Esophagus squamous epithelium (tissue), 5 donors: ENCODE data around the gene CARM1. TPM values are rescaled to one million over a fixed set of nuclear protein-coding genes. Genes with fewer than 3 reads are reported as not detected.

ENCODE experiments used
- DNase-seq: peaks from one replicate; lab custom pipeline; 2025; lab: John Stamatoyannopoulos, UW
- H3K27ac ChIP-seq, 4 donors: fragments of 200-600 bp; sonication (generic); one replicate each; pipeline ENCODE4 v1.5.1; 2016 to 2019; ENCODE audit warnings: mild to moderate bottlenecking in 1 of 4
- H3K27me3 ChIP-seq, 4 donors: fragments of 200-600 bp; sonication (generic); 1 replicate in 3 of 4; 2 replicates in 1 of 4; pipeline versions ENCODE4 v1.5.1 to v1.6.0; 2017 to 2021; ENCODE audit warnings: antibody characterized with exemption in 1 of 4
- H3K36me3 ChIP-seq, 3 donors: fragments of 200-600 bp; sonication (generic); one replicate each; pipeline ENCODE4 v1.5.1; 2016 to 2019
- H3K4me1 ChIP-seq, 3 donors: fragments of 200-600 bp; sonication (generic); one replicate each; pipeline ENCODE4 v1.5.1; 2017 to 2019
- H3K4me3 ChIP-seq, 4 donors: fragments of 200-600 bp; sonication (generic); 1 replicate in 3 of 4; 2 replicates in 1 of 4; pipeline ENCODE4 v1.5.1; 2016 to 2019; ENCODE audit warnings: mild to moderate bottlenecking in 2 of 4, moderate library complexity in 1 of 4
- H3K9me3 ChIP-seq, 3 donors: fragments of 200-600 bp; sonication (generic); one replicate each; pipeline ENCODE4 v1.5.1; 2016 to 2019
- POLR2A ChIP-seq, 4 donors: fragments of 450-650 bp; IDR thresholded peaks; one replicate each; pipeline ENCODE4 v1.6.1; 2017; ENCODE audit warnings: antibody characterized with exemption in 4 of 4, mild to moderate bottlenecking in 4 of 4, moderate library complexity in 3 of 4
- WGBS, 2 donors: methylation state at CpG; one replicate each; pipeline ENCODE4 v1.1.5; 2018; 5-methylcytosine and 5-hydroxymethylcytosine counted together
- intact Hi-C: fragments of 100-400 bp; cut with DNase I; formaldehyde crosslinking; loops from one replicate; pipeline ENCODE4 v1.15.0; 2022
- total RNA-seq, 4 donors: library from RNA; depleted of rRNA; stranded (reverse); fragments of >200 nt; gene quantifications; one replicate each; pipeline ENCODE4 v1.1.0, GENCODE V29; 2016
- TF ChIP-seq, protein P1 (sequence below), 6 experiments: fragments of 450-650 bp in 4 of 6; fragments of 200-600 bp in 2 of 6; sonication (generic) in 2 of 6; IDR thresholded peaks; one replicate each; pipeline ENCODE4 v1.5.1; 2016 to 2019; ENCODE audit warnings: antibody characterized with exemption in 6 of 6, mild to moderate bottlenecking in 4 of 6, moderate library complexity in 4 of 6
- donor health status: DM: yes; HTN: yes; CAD: no.

The CARM1 gene
- total RNA-seq, 4 donors from 2014 or later = 21.4 to 35.4 (median 28.5) TPM

DNA sequence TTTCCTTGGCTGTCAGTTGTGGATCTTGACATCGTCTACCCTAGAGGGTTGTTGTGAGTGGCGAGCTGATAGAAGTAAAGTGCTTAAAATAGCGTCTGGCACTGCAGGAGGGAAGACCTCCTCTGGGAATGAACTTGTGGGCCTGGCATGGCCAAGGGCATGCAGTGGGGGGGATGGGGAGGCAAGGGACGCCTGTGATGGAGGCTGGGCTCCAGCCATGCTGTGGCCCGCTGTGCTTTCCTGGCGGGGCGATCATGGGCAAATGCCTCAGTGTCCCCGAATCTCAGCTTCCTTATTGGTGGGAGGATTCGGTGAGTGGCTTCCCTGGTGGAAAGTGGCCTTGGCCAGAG, 10.7 kb downstream of the CARM1 start:
- H3K9me3 ChIP-seq = no peaks in the 10 kb centered on the region
- no peak for DNase-seq
- TF ChIP-seq, protein P1, sequence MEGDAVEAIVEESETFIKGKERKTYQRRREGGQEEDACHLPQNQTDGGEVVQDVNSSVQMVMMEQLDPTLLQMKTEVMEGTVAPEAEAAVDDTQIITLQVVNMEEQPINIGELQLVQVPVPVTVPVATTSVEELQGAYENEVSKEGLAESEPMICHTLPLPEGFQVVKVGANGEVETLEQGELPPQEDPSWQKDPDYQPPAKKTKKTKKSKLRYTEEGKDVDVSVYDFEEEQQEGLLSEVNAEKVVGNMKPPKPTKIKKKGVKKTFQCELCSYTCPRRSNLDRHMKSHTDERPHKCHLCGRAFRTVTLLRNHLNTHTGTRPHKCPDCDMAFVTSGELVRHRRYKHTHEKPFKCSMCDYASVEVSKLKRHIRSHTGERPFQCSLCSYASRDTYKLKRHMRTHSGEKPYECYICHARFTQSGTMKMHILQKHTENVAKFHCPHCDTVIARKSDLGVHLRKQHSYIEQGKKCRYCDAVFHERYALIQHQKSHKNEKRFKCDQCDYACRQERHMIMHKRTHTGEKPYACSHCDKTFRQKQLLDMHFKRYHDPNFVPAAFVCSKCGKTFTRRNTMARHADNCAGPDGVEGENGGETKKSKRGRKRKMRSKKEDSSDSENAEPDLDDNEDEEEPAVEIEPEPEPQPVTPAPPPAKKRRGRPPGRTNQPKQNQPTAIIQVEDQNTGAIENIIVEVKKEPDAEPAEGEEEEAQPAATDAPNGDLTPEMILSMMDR (IDR thresholded peaks at IDR 0.05) = no peak
- H3K4me3 ChIP-seq = no peak overlapping the region
- WGBS, 2 donors = 85% methylated on average over 5 to 7 of the region's 9 CpGs
- H3K4me1 ChIP-seq = peaks cover 13 to 82% (median 38%) of the 10 kb centered on the region in 3 donors
- peaks cover 0 to 7% (median 0%) of the 10 kb centered on the region in 3 donors for H3K36me3 ChIP-seq
- H3K27ac ChIP-seq = no peak overlapping the region
- intact Hi-C loops = no loop called here
- H3K27me3 ChIP-seq = no peaks in the 10 kb centered on the region

DNA sequence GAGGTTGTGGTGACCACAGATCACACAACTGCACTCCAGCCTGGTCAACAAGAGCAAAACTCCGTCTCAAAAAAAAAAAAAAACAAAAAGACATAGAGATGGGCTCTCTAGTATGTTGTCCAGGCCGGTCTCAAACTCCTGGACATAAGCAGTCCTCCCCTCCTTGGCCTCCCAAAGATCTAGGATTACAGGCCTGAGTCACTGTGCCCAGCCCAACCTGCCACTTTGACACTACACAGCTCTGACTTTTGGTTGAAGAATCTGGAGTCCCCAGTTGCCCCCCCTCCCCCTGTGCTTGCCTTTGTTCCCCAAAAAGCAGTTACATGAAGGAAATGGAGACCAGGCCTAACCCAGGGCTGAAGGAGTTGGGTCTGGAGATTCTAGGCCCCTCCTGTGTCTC, 12.9 kb downstream of the CARM1 start:
- H3K4me3 ChIP-seq = no peak overlapping the region
- no peak overlapping the region for H3K27ac ChIP-seq
- TF ChIP-seq, protein P1 (IDR thresholded peaks at IDR 0.05) = no peak
- TF ChIP-seq POLR2A (IDR thresholded peaks at IDR 0.05) = no peak
- peaks cover 0 to 7% (median 0%) of the 10 kb centered on the region in 3 donors for H3K36me3 ChIP-seq
- H3K27me3 ChIP-seq = no peaks in the 10 kb centered on the region
- DNase-seq = no peak
- intact Hi-C loops = no loop called here
- WGBS, 2 donors = 65 to 92% methylated on average over 2 of the region's 2 CpGs
- no peaks in the 10 kb centered on the region for H3K9me3 ChIP-seq
- peaks cover 17 to 81% (median 38%) of the 10 kb centered on the region in 3 donors for H3K4me1 ChIP-seq

DNA sequence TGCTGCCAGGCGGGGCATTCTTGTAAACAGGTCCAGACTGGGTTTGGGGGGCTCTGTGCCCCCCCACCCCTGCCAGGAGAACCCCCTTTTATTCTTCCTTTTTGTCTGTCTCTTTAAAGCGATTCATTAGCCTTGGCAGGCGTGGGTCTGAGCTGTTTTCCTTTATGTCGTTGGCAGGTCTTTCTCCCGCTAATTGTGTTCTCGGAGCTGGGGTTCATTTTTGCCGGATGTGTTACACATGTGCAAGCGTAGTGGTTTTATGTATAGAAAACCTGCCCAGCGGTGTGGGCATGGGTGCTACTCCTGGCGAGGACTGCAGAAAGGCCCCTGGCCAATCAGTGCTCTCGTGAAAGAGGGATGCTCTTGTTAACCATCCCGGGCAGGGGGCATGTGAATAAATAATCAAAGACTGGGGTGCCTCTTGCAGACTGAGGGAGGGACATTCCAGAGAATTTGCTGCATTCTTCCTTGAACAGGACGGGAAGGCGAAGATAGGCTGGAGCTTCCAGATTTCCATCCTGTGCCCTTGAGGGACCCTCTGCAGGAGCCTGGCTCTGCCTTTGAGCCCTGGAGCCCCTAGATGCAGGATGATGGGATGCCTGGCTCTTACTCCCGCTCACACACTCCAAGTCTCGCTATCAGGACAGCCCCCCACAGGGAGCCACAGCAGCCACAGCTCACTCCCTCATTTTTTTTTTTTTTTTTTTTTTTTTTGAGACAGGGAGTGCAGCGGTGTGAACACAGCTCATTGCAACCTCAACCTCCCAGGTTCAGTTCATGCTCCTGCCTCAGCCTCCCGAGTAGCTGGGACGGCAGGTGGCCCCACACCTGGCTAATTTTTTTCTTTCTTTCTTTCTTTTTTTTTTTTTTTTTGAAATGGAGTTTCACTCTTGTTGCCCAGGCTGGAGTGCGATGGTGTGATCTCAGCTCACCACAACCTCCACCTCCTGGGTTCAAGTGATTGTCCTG, 14.1 kb downstream of the CARM1 start:
- H3K4me1 ChIP-seq = peaks cover 13 to 79% (median 32%) of the 10 kb centered on the region in 3 donors
- H3K4me3 ChIP-seq = no peak overlapping the region
- peaks cover 0 to 7% (median 0%) of the 10 kb centered on the region in 3 donors for H3K36me3 ChIP-seq
- no peak for DNase-seq
- H3K27me3 ChIP-seq = no peaks in the 10 kb centered on the region
- TF ChIP-seq, protein P1 (IDR thresholded peaks at IDR 0.05) = no peak
- no peak for TF ChIP-seq POLR2A (IDR thresholded peaks at IDR 0.05)
- H3K9me3 ChIP-seq = no peaks in the 10 kb centered on the region
- 55 to 68% methylated on average over 13 to 17 of the region's 20 CpGs for WGBS, 2 donors
- intact Hi-C loops = no loop called here
- H3K27ac ChIP-seq = peak overlapping the region in 1 of 4 donors; percentile 17

DNA sequence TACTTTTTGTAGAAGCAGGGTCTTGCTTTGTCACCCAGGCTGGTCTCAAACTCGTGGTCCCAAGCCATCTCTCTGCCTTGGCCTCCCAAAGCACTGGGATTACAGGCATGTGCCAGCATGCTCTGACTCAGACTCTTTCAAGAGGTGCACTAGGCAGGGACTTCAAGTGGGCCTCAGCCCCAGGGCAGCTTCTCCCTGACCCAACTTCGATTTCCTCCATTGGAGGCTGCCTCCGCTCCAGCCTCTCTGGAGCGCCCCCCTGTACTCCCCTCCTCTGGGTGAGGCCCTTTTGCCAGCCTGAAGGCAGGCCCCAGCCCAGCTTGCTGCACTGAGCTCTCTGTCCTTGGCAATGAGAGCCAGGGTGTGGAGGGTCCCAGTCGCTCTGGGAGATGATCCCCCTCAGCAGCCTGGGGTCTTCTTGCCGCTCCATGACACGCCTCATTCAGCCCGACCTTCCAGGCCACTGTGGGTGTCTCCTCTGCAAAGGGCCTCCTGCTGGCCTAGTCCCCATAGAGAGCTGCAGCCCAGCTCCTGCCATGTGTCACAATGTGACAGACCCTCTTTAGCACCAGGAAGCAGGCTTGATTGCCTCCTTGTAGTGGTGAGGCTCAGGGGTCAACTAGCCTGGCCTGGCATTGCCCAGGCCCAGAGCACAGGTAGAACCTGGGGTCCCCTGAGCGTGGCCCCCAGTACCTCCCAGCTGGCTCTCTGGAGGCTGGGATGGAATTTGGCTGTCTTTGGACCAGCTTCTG, 16.4 kb downstream of the CARM1 start:
- Histone ChIP-seq H3K9me3 (no peaks in the 10 kb centered on the region), H3K4me3 (no peak overlapping the region), H3K4me1 (peaks cover 30 to 84% (median 44%) of the 10 kb centered on the region in 3 donors), H3K27me3 (no peaks in the 10 kb centered on the region), H3K36me3 (no peaks in the 10 kb centered on the region), H3K27ac (peak overlapping the region in 1 of 4 donors; percentile 2)
- no peak for TF ChIP-seq POLR2A (IDR thresholded peaks at IDR 0.05)
- TF ChIP-seq, protein P1 (IDR thresholded peaks at IDR 0.05) = no peak
- 61 to 68% methylated on average over 4 to 5 of the region's 9 CpGs for WGBS, 2 donors
- intact Hi-C loops = no loop called here
- no peak for DNase-seq
